ENCODE data around the gene GPR153. TPM values are rescaled to one million over a fixed set of nuclear protein-coding genes. Genes with fewer than 3 reads are reported as not detected.
A peak's percentile ranks its signal among the peaks of the same experiment; 100 is the strongest.

GPR153 gene
- polyA plus RNA-seq, 1 of the 3 experiments (the other 2 are of a cell fraction): 6.6 TPM

GRCh38 chr1:6197746-6198427 lies 63.0 kb downstream of the GPR153 start:
- no peak for TF ChIP-seq SMC3 (IDR thresholded peaks at IDR 0.05; ENCODE audit: low read depth, low read length)
- TF ChIP-seq ELF1 (IDR thresholded peaks at IDR 0.05): no peak
- TF ChIP-seq TCF12 (IDR thresholded peaks at IDR 0.05): no peak
- no peak for TF ChIP-seq YY1 (IDR thresholded peaks at IDR 0.05; ENCODE audit: low read depth)
- TF ChIP-seq JUND (IDR thresholded peaks at IDR 0.05): no peak
- no peak for TF ChIP-seq MEF2A (IDR thresholded peaks at IDR 0.05; ENCODE audit: borderline replicate concordance, low read depth)
- TF ChIP-seq CTCF (IDR thresholded peaks at IDR 0.05): no peak
- TF ChIP-seq SIN3A (IDR thresholded peaks at IDR 0.05; ENCODE audit: borderline replicate concordance, low read depth, low read length): no peak
- TF ChIP-seq MXI1 (IDR thresholded peaks at IDR 0.05; ENCODE audit: low read depth, low read length): no peak
- no peak for TF ChIP-seq PBX3 (IDR thresholded peaks at IDR 0.05)
- no peak for DNase-seq
- H3K9me2 ChIP-seq: no peaks in the 10 kb centered on the region
- peaks cover 19 to 43% of the 10 kb centered on the region in 2 experiments for H3K36me3 ChIP-seq (replicated peaks in 1 of 2; ENCODE audit: control insufficient read depth in 1 of 2, insufficient read depth in 2 of 2, low read length in 1 of 2)
- peak overlapping the region; percentile 98 for H3K9ac ChIP-seq
- H3K27ac ChIP-seq (ENCODE audit: low read depth in 2 of 2, low read length in 1 of 2): peak overlapping the region in 1 of 2 experiments; percentile 74; a peak in 1 of 4 replicates
- no peak overlapping the region for H2AFZ ChIP-seq (ENCODE audit: low read depth)
- H3K4me2 ChIP-seq: peak overlapping the region; percentile 76
- no peaks in the 10 kb centered on the region for H3K27me3 ChIP-seq (ENCODE audit: insufficient read depth)
- ChIA-PET POLR2A (interaction anchor here (1.6 kb wide), 1 partner anchor 11 kb away, joined by 3 read pairs; no protein-coding TSS in a partner anchor), CTCF (interaction anchor here (1.3 to 6.8 kb wide), 7 partner anchors 9 to 145 kb away, joined by 3 to 52 read pairs (median 6); no protein-coding TSS in a partner anchor)
- H3K9me3 ChIP-seq: no peaks in the 10 kb centered on the region
- peaks cover 47% of the 10 kb centered on the region for H4K20me1 ChIP-seq (ENCODE audit: insufficient read depth)
- H3K79me2 ChIP-seq (ENCODE audit: insufficient read depth): peaks cover 70% of the 10 kb centered on the region
- peak overlapping the region; percentile 84 to 87 for H3K4me3 ChIP-seq (ENCODE audit: low read depth in 2 of 2, low read length in 1 of 2)
- peaks cover 8 to 17% of the 10 kb centered on the region in 2 experiments; a peak in 3 of 4 replicates for H3K4me1 ChIP-seq (ENCODE audit: control insufficient read depth in 1 of 2, insufficient read depth in 2 of 2, low read depth in 1 of 2, low read length in 1 of 2)
- WGBS (ENCODE audit: low lambda C conversion rate): 42% methylated on average over 6 of the region's 6 CpGs
- peaks cover 5% of the 10 kb centered on the region for H3F3A ChIP-seq (replicated peaks; ENCODE audit: insufficient read depth)

Other genes starting within 250 kb of the GPR153 start
- 6.1 and 7.6 TPM in 2 replicates for gene KCNAB2, start 215.2 kb downstream of the GPR153 start, polyA plus RNA-seq (2012; rRNA removed)
- 0.26 and 0.62 TPM in 2 replicates for gene CHD5, start 80.8 kb downstream of the GPR153 start, polyA plus RNA-seq (2012; rRNA removed)
- gene RPL22, start 61.5 kb downstream of the GPR153 start, polyA plus RNA-seq (2012; rRNA removed): 140 and 151 TPM in 2 replicates
- 19.2 and 25.4 TPM in 2 replicates for gene RNF207, start 55.0 kb downstream of the GPR153 start, polyA plus RNA-seq (2012; rRNA removed)
- gene ICMT, start 25.1 kb downstream of the GPR153 start, polyA plus RNA-seq (2012; rRNA removed): 40.2 and 43.7 TPM in 2 replicates
- gene HES3, start 16.9 kb downstream of the GPR153 start, polyA plus RNA-seq (2012; rRNA removed): not detected in 2 replicates
- 225 and 289 TPM in 2 replicates for gene ACOT7, start 132.7 kb upstream of the GPR153 start, polyA plus RNA-seq (2012; rRNA removed)
- gene HES2, start 158.8 kb upstream of the GPR153 start, polyA plus RNA-seq (2012; rRNA removed): 0.03 TPM in 2 replicates
- gene ESPN, start 163.7 kb upstream of the GPR153 start, polyA plus RNA-seq (2012; rRNA removed): 0.13 and 0.33 TPM in 2 replicates
- gene TNFRSF25, start 205.1 kb upstream of the GPR153 start, polyA plus RNA-seq (2012; rRNA removed): 20.8 TPM in 2 replicates
- gene PLEKHG5, start 230.6 kb upstream of the GPR153 start, polyA plus RNA-seq (2012; rRNA removed): 14.7 and 14.9 TPM in 2 replicates

Measured in SK-N-SH (cell line).